ENCODE results near the gene PTPRN2. TPM values are rescaled to one million over a fixed set of nuclear protein-coding genes. Genes with fewer than 3 reads are reported as not detected.

Gene PTPRN2
- total and polyA plus RNA-seq, 2 of the 13 experiments (the other 11 are each of a cell fraction or from before 2014, with no cell fraction given), result 2.5 to 24.2 TPM

DNA sequence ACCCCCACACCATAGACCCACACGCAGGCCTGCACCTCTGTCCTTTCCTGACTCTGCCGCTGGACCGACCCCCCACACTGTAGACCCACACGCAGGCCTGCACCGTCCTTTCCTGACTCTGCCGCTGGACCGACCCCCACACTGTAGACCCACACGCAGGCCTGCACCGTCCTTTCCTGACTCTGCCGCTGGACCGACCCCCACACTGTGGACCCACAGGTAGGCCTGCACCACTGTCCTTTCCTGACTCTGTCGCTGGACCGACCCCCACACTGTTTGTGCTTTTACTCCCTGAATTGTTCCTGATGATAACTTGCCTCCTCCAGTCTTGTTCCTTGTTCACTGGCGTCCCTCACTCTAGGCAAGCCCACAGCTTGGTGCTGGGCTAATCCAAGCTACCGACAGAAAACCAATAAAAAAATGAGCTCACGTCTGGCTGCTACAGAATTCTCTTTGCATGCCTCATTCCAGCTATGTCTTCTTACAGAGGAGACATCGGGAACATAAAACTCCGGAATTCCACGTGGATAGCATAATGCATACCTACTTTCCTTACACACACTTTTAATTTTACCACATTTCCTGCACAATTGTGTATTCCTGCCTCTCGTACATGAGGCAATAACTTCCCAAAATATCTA is 494.3 kb downstream of the PTPRN2 start:
- Histone ChIP-seq H3K27me3 (ENCODE audit: control insufficient read depth in 1 of 2, insufficient read depth in 2 of 2, low read length in 2 of 2) (no peaks in the 10 kb centered on the region), H3K79me2 (ENCODE audit: insufficient read depth, low read length) (no peaks in the 10 kb centered on the region), H2AFZ (ENCODE audit: low read length) (no peak overlapping the region), H3K9ac (ENCODE audit: insufficient read depth, low read depth, low read length) (no peak overlapping the region), H3K4me3 (replicated peaks in 1 of 3; ENCODE audit: insufficient read depth in 1 of 3, low read depth in 2 of 3, low read length in 3 of 3) (no peak overlapping the region), H3K4me2 (ENCODE audit: low read depth, low read length) (no peak overlapping the region), H3K4me1 (ENCODE audit: insufficient read depth, low read length) (no peaks in the 10 kb centered on the region), H3K36me3 (replicated peaks in 1 of 2; ENCODE audit: control insufficient read depth in 1 of 2, insufficient read depth in 2 of 2, low read length in 2 of 2) (no peaks in the 10 kb centered on the region), H4K20me1 (ENCODE audit: insufficient read depth, low read length) (0 out of 2 replicates have a peak, but pooled peaks cover 3% of the 10 kb centered on the region), H3K9me3 (ENCODE audit: low read length) (no peaks in the 10 kb centered on the region), H3K27ac (ENCODE audit: extremely low read length, insufficient read depth, low read length) (no peak overlapping the region)
- ATAC-seq (no peak), FAIRE-seq (no peak), DNase-seq (ENCODE audit: low spot score) (no peak)
- intact Hi-C loops (cut with micrococcal nuclease; ENCODE audit: unreplicated experiment), result no loop called here
- in situ Hi-C loops (cut with HindIII; ENCODE audit: extremely low pct_ligation_motif_present, low pct_unique_long_range_greater_than_20kb), result no loop called here
- POLR2A ChIA-PET, result no interaction called here
- 79% methylated on average over 19 of the region's 20 CpGs for WGBS (ENCODE audit: low lambda C conversion rate)
- no TSS peak for BruUV-seq (replicated peaks)
- TF ChIP-seq GZF1 (CRISPR knock-in tag; IDR thresholded peaks at IDR 0.05) (no peak), GLI4 (CRISPR knock-in tag; IDR thresholded peaks at IDR 0.05; ENCODE audit: borderline replicate concordance) (no peak), RXRA (CRISPR knock-in tag; IDR thresholded peaks at IDR 0.05) (no peak), ZNF510 (CRISPR knock-in tag; IDR thresholded peaks at IDR 0.05; ENCODE audit: low read depth) (no peak), ZNF652 (CRISPR knock-in tag; IDR thresholded peaks at IDR 0.05; ENCODE audit: borderline replicate concordance, low read depth) (no peak), ONECUT2 (CRISPR knock-in tag; IDR thresholded peaks at IDR 0.05) (no peak), SALL2 (CRISPR knock-in tag; IDR thresholded peaks at IDR 0.05) (no peak), SKI (IDR thresholded peaks at IDR 0.05; ENCODE audit: partially characterized antibody) (no peak), ZNF10 (CRISPR knock-in tag; IDR thresholded peaks at IDR 0.05; ENCODE audit: borderline replicate concordance, low read depth) (no peak), NONO (IDR thresholded peaks at IDR 0.05) (no peak), NONO (CRISPR knock-in tag; conservative IDR thresholded peaks at IDR 0.05) (no peak), ZNF883 (CRISPR knock-in tag; IDR thresholded peaks at IDR 0.05; ENCODE audit: not compliant biosample characterization) (no peak)
- TF ChIP-seq, protein P1, sequence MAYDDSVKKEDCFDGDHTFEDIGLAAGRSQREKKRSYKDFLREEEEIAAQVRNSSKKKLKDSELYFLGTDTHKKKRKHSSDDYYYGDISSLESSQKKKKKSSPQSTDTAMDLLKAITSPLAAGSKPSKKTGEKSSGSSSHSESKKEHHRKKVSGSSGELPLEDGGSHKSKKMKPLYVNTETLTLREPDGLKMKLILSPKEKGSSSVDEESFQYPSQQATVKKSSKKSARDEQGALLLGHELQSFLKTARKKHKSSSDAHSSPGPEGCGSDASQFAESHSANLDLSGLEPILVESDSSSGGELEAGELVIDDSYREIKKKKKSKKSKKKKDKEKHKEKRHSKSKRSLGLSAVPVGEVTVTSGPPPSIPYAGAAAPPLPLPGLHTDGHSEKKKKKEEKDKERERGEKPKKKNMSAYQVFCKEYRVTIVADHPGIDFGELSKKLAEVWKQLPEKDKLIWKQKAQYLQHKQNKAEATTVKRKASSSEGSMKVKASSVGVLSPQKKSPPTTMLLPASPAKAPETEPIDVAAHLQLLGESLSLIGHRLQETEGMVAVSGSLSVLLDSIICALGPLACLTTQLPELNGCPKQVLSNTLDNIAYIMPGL (CRISPR knock-in tag; IDR thresholded peaks at IDR 0.05; ENCODE audit: borderline replicate concordance in 1 of 2, low read depth in 1 of 2), result no peak
- TF ChIP-seq, protein P2, sequence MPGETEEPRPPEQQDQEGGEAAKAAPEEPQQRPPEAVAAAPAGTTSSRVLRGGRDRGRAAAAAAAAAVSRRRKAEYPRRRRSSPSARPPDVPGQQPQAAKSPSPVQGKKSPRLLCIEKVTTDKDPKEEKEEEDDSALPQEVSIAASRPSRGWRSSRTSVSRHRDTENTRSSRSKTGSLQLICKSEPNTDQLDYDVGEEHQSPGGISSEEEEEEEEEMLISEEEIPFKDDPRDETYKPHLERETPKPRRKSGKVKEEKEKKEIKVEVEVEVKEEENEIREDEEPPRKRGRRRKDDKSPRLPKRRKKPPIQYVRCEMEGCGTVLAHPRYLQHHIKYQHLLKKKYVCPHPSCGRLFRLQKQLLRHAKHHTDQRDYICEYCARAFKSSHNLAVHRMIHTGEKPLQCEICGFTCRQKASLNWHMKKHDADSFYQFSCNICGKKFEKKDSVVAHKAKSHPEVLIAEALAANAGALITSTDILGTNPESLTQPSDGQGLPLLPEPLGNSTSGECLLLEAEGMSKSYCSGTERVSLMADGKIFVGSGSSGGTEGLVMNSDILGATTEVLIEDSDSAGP (CRISPR knock-in tag; IDR thresholded peaks at IDR 0.05; ENCODE audit: borderline replicate concordance), result no peak
- TF ChIP-seq, protein P3, sequence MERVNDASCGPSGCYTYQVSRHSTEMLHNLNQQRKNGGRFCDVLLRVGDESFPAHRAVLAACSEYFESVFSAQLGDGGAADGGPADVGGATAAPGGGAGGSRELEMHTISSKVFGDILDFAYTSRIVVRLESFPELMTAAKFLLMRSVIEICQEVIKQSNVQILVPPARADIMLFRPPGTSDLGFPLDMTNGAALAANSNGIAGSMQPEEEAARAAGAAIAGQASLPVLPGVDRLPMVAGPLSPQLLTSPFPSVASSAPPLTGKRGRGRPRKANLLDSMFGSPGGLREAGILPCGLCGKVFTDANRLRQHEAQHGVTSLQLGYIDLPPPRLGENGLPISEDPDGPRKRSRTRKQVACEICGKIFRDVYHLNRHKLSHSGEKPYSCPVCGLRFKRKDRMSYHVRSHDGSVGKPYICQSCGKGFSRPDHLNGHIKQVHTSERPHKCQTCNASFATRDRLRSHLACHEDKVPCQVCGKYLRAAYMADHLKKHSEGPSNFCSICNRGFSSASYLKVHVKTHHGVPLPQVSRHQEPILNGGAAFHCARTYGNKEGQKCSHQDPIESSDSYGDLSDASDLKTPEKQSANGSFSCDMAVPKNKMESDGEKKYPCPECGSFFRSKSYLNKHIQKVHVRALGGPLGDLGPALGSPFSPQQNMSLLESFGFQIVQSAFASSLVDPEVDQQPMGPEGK (CRISPR knock-in tag; IDR thresholded peaks at IDR 0.05), result no peak
- TF ChIP-seq, protein P4, sequence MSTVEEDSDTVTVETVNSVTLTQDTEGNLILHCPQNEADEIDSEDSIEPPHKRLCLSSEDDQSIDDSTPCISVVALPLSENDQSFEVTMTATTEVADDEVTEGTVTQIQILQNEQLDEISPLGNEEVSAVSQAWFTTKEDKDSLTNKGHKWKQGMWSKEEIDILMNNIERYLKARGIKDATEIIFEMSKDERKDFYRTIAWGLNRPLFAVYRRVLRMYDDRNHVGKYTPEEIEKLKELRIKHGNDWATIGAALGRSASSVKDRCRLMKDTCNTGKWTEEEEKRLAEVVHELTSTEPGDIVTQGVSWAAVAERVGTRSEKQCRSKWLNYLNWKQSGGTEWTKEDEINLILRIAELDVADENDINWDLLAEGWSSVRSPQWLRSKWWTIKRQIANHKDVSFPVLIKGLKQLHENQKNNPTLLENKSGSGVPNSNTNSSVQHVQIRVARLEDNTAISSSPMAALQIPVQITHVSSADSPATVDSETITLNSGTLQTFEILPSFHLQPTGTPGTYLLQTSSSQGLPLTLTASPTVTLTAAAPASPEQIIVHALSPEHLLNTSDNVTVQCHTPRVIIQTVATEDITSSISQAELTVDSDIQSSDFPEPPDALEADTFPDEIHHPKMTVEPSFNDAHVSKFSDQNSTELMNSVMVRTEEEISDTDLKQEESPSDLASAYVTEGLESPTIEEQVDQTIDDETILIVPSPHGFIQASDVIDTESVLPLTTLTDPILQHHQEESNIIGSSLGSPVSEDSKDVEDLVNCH (CRISPR knock-in tag; IDR thresholded peaks at IDR 0.05), result no peak
- CTCF ChIA-PET (ENCODE audit: low intra/inter-chr PET ratio, low total read pairs), result no interaction called here
